ENCODE results near the gene LRRC8B. TPM values are rescaled to one million over a fixed set of nuclear protein-coding genes. Genes with fewer than 3 reads are reported as not detected.

Gene LRRC8B
- total RNA-seq, 1 experiment from 2014 or later: 15.0 TPM

DNA sequence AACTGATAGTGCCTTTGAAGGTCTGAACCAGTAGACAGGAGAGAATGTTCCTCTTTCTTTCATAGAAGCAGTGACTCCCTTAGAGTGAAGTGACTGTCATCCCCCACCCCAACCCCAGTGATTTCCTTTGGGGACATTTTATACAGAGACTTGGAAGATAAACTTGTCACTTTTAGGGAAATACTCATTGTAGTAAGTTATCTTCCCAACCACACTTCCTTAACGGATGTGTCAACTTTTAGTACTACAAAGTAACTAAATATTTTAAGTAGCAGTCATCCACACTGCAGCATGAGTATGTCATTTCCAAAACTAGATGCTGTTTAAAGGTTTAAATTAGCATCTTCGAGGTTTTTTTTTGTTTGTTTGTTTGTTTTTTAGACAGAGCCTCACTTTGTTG, 13.7 kb downstream of the LRRC8B start:
- H3K27me3 ChIP-seq (ENCODE audit: insufficient read depth, low read depth): no peaks in the 10 kb centered on the region
- ChIA-PET CTCF (no interaction called here), POLR2A (ENCODE audit: unreplicated experiment) (no interaction called here)
- DNase-seq: no peak
- peaks cover 82% of the 10 kb centered on the region for H3K79me2 ChIP-seq (ENCODE audit: low read depth)
- no peaks in the 10 kb centered on the region for H3K9me3 ChIP-seq (ENCODE audit: insufficient read depth, low read depth)
- no peak overlapping the region for H2AFZ ChIP-seq
- TF ChIP-seq, protein P1, sequence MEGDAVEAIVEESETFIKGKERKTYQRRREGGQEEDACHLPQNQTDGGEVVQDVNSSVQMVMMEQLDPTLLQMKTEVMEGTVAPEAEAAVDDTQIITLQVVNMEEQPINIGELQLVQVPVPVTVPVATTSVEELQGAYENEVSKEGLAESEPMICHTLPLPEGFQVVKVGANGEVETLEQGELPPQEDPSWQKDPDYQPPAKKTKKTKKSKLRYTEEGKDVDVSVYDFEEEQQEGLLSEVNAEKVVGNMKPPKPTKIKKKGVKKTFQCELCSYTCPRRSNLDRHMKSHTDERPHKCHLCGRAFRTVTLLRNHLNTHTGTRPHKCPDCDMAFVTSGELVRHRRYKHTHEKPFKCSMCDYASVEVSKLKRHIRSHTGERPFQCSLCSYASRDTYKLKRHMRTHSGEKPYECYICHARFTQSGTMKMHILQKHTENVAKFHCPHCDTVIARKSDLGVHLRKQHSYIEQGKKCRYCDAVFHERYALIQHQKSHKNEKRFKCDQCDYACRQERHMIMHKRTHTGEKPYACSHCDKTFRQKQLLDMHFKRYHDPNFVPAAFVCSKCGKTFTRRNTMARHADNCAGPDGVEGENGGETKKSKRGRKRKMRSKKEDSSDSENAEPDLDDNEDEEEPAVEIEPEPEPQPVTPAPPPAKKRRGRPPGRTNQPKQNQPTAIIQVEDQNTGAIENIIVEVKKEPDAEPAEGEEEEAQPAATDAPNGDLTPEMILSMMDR (conservative IDR thresholded peaks at IDR 0.05): no peak
- TF ChIP-seq EZH2 (IDR thresholded peaks at IDR 0.05; ENCODE audit: low read depth): no peak
- H3K27ac ChIP-seq: 0 out of 2 replicates have a peak overlapping the region, but pooled peaks have one; percentile 2
- no peaks in the 10 kb centered on the region for H3K36me3 ChIP-seq (ENCODE audit: low read depth)
- no peaks in the 10 kb centered on the region for H3K9me2 ChIP-seq (ENCODE audit: insufficient read depth)
- no peaks in the 10 kb centered on the region for H3F3A ChIP-seq (ENCODE audit: insufficient read depth, low read depth)
- H4K20me1 ChIP-seq (ENCODE audit: insufficient read depth): peaks cover 10% of the 10 kb centered on the region; the same call in 1 of the 2 replicates
- H3K4me3 ChIP-seq: no peak overlapping the region
- no peak overlapping the region for H3K4me2 ChIP-seq
- no TSS peak for BruUV-seq (replicated peaks)
- intact Hi-C loops (cut with micrococcal nuclease; ENCODE audit: unreplicated experiment): no loop called here
- H3K4me1 ChIP-seq (replicated peaks; ENCODE audit: insufficient read depth): no peaks in the 10 kb centered on the region

DNA sequence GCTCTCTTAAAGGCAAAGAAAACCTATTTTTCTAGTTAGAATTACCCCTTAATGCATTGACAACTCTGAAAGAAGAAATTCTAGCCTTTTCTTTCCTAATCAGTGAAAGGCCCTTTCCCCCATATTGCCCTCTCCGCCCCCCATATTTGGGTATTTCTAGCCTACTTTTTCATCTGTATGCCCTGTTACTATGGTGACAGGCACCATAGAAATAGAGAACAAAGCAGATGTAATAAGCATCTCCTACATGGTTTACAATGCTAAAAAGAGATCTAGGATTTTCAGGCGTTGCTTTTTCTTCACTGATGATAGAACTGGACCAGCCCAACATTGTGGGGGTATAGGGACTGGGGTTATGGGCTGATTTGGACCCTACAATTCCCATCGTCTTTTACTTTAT, 14.5 kb downstream of the LRRC8B start:
- Histone ChIP-seq H3K9me3 (ENCODE audit: insufficient read depth, low read depth) (no peaks in the 10 kb centered on the region), H4K20me1 (ENCODE audit: insufficient read depth) (peaks cover 10% of the 10 kb centered on the region; the same call in 1 of the 2 replicates), H3K79me2 (ENCODE audit: low read depth) (peaks cover 79% of the 10 kb centered on the region), H3F3A (ENCODE audit: insufficient read depth, low read depth) (no peaks in the 10 kb centered on the region), H3K9me2 (ENCODE audit: insufficient read depth) (no peaks in the 10 kb centered on the region), H3K4me3 (no peak overlapping the region), H3K27me3 (ENCODE audit: insufficient read depth, low read depth) (no peaks in the 10 kb centered on the region), H3K36me3 (ENCODE audit: low read depth) (no peaks in the 10 kb centered on the region), H2AFZ (no peak overlapping the region), H3K4me2 (no peak overlapping the region), H3K4me1 (replicated peaks; ENCODE audit: insufficient read depth) (no peaks in the 10 kb centered on the region), H3K27ac (no peak overlapping the region)
- no TSS peak for BruUV-seq (replicated peaks)
- ChIA-PET POLR2A (ENCODE audit: unreplicated experiment) (no interaction called here), CTCF (no interaction called here)
- intact Hi-C loops (cut with micrococcal nuclease; ENCODE audit: unreplicated experiment): no loop called here
- DNase-seq: no peak
- no peak for TF ChIP-seq EZH2 (IDR thresholded peaks at IDR 0.05; ENCODE audit: low read depth)
- TF ChIP-seq, protein P1 (conservative IDR thresholded peaks at IDR 0.05): no peak

DNA sequence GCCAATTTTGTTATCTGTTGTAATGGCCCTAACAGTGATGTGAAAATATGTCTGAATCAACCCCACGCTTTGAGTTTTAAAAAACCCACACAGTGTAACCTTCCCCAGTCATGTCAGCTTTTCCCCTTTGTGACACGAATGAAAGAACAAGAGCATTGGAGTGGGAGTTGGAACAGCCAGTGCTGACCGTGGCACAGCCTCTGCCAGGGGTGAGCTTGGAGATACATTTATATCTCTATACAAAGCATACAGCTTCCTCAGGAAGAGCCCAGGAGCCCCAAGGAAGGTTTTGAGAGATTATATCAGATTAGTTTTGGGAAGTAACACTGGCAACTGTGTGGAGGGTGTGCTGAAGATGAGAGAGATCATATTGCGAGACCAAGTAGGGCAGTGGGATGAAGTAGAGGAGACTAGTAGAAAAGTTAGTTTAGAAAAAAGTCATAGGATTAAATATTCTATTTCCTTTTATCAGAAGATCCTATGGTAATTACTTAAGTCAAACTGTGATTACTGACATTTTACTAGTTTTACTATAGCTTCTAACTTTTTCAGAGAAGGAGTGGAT, 15.9 kb downstream of the LRRC8B start:
- intact Hi-C loops (cut with micrococcal nuclease; ENCODE audit: unreplicated experiment): no loop called here
- H2AFZ ChIP-seq: no peak overlapping the region
- no peaks in the 10 kb centered on the region for H3K36me3 ChIP-seq (ENCODE audit: low read depth)
- 0 out of 2 replicates have a peak, but pooled peaks cover under 1% of the 10 kb centered on the region for H3K4me1 ChIP-seq (replicated peaks; ENCODE audit: insufficient read depth)
- CTCF ChIA-PET: interaction anchor here (0.6 kb wide), 1 partner anchor 114 kb away, joined by 5 read pairs; no protein-coding TSS in a partner anchor
- no peak overlapping the region for H3K4me2 ChIP-seq
- no peaks in the 10 kb centered on the region for H3K9me2 ChIP-seq (ENCODE audit: insufficient read depth)
- no TSS peak for BruUV-seq (replicated peaks)
- no peaks in the 10 kb centered on the region for H3K27me3 ChIP-seq (ENCODE audit: insufficient read depth, low read depth)
- H3K4me3 ChIP-seq: no peak overlapping the region
- TF ChIP-seq, protein P1 (conservative IDR thresholded peaks at IDR 0.05): no peak
- no peak for TF ChIP-seq EZH2 (IDR thresholded peaks at IDR 0.05; ENCODE audit: low read depth)
- H3K9me3 ChIP-seq (ENCODE audit: insufficient read depth, low read depth): no peaks in the 10 kb centered on the region
- peaks cover 69% of the 10 kb centered on the region for H3K79me2 ChIP-seq (ENCODE audit: low read depth)
- DNase-seq: no peak
- POLR2A ChIA-PET (ENCODE audit: unreplicated experiment): no interaction called here
- 0 out of 2 replicates have a peak, but pooled peaks cover 5% of the 10 kb centered on the region for H3F3A ChIP-seq (ENCODE audit: insufficient read depth, low read depth)
- no peak overlapping the region for H3K27ac ChIP-seq
- H4K20me1 ChIP-seq (ENCODE audit: insufficient read depth): peaks cover 10% of the 10 kb centered on the region; the same call in 1 of the 2 replicates
